Chondrocyte (in vitro differentiated cells): ENCODE data around the gene SNX30. TPM values are rescaled to one million over a fixed set of nuclear protein-coding genes. Genes with fewer than 3 reads are reported as not detected.

Experiments
- DNase-seq: peaks from one replicate; pipeline ENCODE4 v3.0.0; 2021; ENCODE audit warnings: mixed read lengths, low spot score
- H3K27ac Mint-ChIP-seq: one replicate; pipeline ENCODE4 v1.8.0; 2021; ENCODE audit warnings: mild to moderate bottlenecking, moderate library complexity, mixed read lengths; ENCODE audit not compliant: unreplicated experiment
- H3K27me3 Mint-ChIP-seq: 2 replicates; pipeline ENCODE4 v1.8.0; 2021; ENCODE audit warnings: low read depth, mixed read lengths
- H3K36me3 Mint-ChIP-seq: 2 replicates; pipeline ENCODE4 v1.8.0; 2021; ENCODE audit warnings: low read depth, mixed read lengths
- H3K4me1 Mint-ChIP-seq: 2 replicates; pipeline ENCODE4 v1.8.0; 2021; ENCODE audit warnings: low read depth, mild to moderate bottlenecking, mixed read lengths
- H3K4me3 Mint-ChIP-seq: one replicate; pipeline ENCODE4 v1.8.0; 2021; ENCODE audit warnings: mild to moderate bottlenecking, moderate library complexity, mixed read lengths; ENCODE audit not compliant: unreplicated experiment
- H3K9me3 Mint-ChIP-seq: 2 replicates; pipeline ENCODE4 v1.8.0; 2021; ENCODE audit warnings: low read depth, mixed read lengths
- total RNA-seq: library from RNA; stranded (reverse); gene quantifications from 3 replicates; pipeline ENCODE4 v1.2.1, GENCODE V29; 2021
- TF ChIP-seq, protein P1 (sequence below): fragments of 200-600 bp; sonication (generic); IDR thresholded peaks from 2 replicates; pipeline ENCODE4 v1.5.0; 2021; ENCODE audit warnings: antibody characterized with exemption, mild to moderate bottlenecking, moderate library complexity

Gene SNX30
- total RNA-seq, 1 donor from 2014 or later, result 19.9 TPM

DNA sequence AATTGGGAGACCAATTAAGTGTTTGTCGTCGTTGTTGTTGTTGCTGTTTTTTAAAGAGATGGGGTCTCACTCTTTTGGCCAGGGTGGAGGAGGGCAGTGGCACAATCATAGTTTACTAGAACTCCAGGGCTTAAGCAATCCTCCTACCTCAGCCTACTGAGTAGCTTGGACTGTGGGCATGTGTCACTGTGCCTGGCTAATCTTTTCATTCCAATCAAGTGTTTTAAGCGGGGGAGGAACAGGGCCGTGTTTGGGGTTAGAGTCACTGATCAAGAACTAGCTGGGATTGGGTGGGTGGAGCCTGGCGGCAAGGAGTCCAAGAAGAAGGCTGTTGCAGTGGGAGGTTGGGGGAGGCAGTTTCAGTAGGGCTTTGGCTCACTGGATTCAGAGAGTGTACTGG lies 13.8 kb downstream of the SNX30 start:
- peaks cover 1% of the 10 kb centered on the region for H3K36me3 Mint-ChIP-seq
- H3K9me3 Mint-ChIP-seq, result peaks cover 8% of the 10 kb centered on the region
- no peak overlapping the region for H3K27ac Mint-ChIP-seq
- H3K4me1 Mint-ChIP-seq, result peaks cover 12% of the 10 kb centered on the region
- no peaks in the 10 kb centered on the region for H3K27me3 Mint-ChIP-seq
- H3K4me3 Mint-ChIP-seq, result no peak overlapping the region
- no peak for DNase-seq
- TF ChIP-seq, protein P1, sequence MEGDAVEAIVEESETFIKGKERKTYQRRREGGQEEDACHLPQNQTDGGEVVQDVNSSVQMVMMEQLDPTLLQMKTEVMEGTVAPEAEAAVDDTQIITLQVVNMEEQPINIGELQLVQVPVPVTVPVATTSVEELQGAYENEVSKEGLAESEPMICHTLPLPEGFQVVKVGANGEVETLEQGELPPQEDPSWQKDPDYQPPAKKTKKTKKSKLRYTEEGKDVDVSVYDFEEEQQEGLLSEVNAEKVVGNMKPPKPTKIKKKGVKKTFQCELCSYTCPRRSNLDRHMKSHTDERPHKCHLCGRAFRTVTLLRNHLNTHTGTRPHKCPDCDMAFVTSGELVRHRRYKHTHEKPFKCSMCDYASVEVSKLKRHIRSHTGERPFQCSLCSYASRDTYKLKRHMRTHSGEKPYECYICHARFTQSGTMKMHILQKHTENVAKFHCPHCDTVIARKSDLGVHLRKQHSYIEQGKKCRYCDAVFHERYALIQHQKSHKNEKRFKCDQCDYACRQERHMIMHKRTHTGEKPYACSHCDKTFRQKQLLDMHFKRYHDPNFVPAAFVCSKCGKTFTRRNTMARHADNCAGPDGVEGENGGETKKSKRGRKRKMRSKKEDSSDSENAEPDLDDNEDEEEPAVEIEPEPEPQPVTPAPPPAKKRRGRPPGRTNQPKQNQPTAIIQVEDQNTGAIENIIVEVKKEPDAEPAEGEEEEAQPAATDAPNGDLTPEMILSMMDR, result no peak

DNA sequence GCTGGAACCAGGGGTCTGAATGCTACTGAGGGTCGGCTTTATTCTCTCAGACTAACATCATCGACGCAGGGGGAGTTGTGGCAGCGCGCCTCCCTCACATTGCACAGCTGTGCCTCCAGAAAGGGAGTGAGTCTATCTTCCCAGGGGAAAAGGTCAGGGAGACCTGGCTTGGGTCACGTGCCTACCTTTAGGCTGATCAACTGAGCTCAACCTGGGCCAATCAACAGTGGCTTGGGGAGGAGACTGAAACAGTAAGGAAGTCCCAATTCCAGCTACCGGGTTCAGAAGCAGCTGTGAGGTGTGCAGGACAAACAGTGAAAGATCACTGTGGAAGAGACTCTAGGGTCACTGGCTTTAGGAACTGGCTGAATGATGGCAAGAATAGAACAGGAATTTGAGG lies 14.3 kb downstream of the SNX30 start:
- H3K27me3 Mint-ChIP-seq, result no peaks in the 10 kb centered on the region
- H3K27ac Mint-ChIP-seq, result no peak overlapping the region
- H3K4me3 Mint-ChIP-seq, result no peak overlapping the region

DNA sequence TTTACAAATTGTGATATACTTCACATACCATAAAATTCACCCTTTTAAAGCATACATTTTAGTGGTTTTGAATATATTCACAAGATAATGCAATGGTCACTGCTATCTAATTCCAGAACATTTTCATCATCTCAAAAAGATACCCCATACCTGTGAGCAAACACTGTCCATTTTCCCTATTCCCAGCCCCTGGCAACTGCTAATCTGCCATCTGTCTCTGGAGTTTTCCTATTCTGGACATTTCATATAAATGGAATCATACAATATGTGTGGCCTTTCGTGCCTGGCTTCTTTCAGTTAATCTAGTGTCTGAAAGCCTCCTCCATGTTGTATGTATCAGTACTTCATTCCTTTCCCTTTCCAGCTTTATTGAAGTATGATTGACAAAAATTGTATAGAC lies 14.7 kb downstream of the SNX30 start:
- Mint-ChIP-seq H3K4me3 (no peak overlapping the region), H3K4me1 (peaks cover 16% of the 10 kb centered on the region), H3K36me3 (peaks cover 6% of the 10 kb centered on the region), H3K9me3 (peaks cover 8% of the 10 kb centered on the region), H3K27me3 (no peaks in the 10 kb centered on the region), H3K27ac (no peak overlapping the region)
- TF ChIP-seq, protein P1, result no peak
- DNase-seq, result no peak

More for the DNA sequence above, 14.3 kb downstream of the SNX30 start:
- Mint-ChIP-seq H3K36me3 (peaks cover 5% of the 10 kb centered on the region), H3K4me1 (peaks cover 15% of the 10 kb centered on the region), H3K9me3 (peaks cover 8% of the 10 kb centered on the region)
- TF ChIP-seq, protein P1, result no peak
- DNase-seq, result no peak

DNA sequence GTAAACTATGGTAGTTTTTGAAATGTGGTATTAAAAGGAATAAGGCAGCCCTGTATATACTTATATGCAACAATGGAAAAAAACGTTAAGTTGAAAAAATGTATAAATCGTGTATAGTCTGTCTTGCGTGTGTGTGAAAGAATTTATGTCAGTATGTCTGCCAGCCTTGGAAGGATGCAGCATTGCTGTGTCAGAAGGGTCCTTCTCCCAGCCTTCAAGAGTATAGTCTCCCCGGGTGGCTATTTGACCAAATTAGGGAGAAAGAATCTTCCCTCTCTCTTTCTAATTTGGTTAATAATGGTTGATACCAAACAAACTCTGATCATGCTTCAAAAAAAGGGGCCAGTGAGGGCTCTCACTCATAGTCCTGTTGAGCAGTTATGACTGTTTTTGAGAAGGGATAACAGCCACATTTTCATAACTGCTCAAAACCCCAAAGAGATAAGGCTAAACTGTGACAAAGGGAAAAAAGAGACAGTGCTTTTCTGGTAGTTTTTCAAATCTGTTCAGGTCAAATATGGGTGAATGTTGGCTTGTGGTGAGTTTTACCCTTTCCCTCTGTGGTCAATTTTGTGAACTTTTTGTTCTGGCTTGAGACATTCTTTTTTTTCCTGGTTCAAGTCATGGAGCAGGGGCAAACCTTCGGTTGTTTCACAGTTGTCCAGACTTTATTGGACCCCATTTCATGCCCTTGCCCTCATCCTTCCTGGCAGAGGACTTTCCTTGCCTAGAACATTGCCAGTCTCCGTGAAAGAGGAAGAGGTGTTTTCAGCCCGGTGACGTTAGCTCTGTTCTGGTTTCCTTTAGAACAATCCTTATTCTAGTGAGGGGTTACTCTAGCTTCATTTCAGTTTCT lies 21.0 kb downstream of the SNX30 start:
- peaks cover 2% of the 10 kb centered on the region for H3K9me3 Mint-ChIP-seq
- H3K36me3 Mint-ChIP-seq, result peaks cover 4% of the 10 kb centered on the region
- DNase-seq, result no peak
- peak overlapping the region; percentile 42 for H3K27ac Mint-ChIP-seq
- H3K27me3 Mint-ChIP-seq, result no peaks in the 10 kb centered on the region
- H3K4me3 Mint-ChIP-seq, result no peak overlapping the region
- TF ChIP-seq, protein P1, result no peak
- H3K4me1 Mint-ChIP-seq, result peaks cover 39% of the 10 kb centered on the region

DNA sequence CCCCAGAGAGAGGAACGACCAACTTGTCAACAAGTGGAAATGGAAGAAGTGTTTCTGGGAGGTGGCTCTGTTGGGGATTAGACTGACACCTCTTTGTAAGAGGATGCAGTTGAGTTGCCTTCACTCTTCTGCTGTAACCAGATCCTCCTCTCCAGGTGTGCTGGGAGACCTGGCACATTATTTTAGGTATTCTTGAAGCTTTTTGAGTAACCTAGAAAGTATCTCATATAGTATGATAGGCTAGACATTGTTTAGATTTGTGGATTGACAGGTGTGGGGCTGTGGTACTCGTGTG lies 21.6 kb downstream of the SNX30 start:
- Mint-ChIP-seq H3K27me3 (no peaks in the 10 kb centered on the region), H3K9me3 (no peaks in the 10 kb centered on the region), H3K4me1 (peaks cover 39% of the 10 kb centered on the region), H3K27ac (peak overlapping the region; percentile 70), H3K36me3 (peaks cover 4% of the 10 kb centered on the region), H3K4me3 (no peak overlapping the region)
- no peak for DNase-seq
- TF ChIP-seq, protein P1, result no peak
